ENCODE results near the gene ALG14. TPM values are rescaled to one million over a fixed set of nuclear protein-coding genes. Genes with fewer than 3 reads are reported as not detected.

ALG14 gene
- total RNA-seq, 2 experiments from 2014 or later = 0.08 to 0.52 TPM

DNA sequence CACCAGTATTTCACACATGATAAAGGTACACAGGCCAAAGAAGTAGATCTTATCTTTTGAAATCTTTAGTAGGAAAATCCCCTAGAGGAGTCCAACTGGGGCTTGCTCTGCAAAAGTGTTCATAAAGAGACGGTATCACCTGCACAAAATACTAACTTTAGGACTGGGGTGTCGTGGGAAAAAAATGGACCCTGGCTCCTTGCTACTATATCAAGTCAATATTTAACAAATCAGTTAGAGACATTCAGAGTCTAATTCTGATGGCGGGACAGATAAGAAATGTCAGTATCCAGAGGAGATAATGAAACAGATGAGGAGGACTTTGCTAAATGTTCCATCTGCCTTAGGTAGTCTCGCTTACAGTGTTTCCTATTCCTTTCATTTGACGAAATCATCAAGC lies 120.2 kb downstream of the ALG14 start:
- Histone ChIP-seq H3K4me3 (ENCODE audit: low read length) (no peak overlapping the region), H3K4me1 (ENCODE audit: insufficient read depth, low read length) (no peaks in the 10 kb centered on the region), H3K9me3 (ENCODE audit: control insufficient read depth in 1 of 2, insufficient read depth in 1 of 2, low read length in 2 of 2) (no peaks in the 10 kb centered on the region), H3K27ac (ENCODE audit: low read depth in 1 of 2, low read length in 2 of 2) (no peak overlapping the region), H3K36me3 (ENCODE audit: insufficient read depth, low read length) (no peaks in the 10 kb centered on the region), H3K27me3 (ENCODE audit: control insufficient read depth in 1 of 2, insufficient read depth in 2 of 2, low read length in 2 of 2) (no peaks in the 10 kb centered on the region)
- TF ChIP-seq, protein P1, sequence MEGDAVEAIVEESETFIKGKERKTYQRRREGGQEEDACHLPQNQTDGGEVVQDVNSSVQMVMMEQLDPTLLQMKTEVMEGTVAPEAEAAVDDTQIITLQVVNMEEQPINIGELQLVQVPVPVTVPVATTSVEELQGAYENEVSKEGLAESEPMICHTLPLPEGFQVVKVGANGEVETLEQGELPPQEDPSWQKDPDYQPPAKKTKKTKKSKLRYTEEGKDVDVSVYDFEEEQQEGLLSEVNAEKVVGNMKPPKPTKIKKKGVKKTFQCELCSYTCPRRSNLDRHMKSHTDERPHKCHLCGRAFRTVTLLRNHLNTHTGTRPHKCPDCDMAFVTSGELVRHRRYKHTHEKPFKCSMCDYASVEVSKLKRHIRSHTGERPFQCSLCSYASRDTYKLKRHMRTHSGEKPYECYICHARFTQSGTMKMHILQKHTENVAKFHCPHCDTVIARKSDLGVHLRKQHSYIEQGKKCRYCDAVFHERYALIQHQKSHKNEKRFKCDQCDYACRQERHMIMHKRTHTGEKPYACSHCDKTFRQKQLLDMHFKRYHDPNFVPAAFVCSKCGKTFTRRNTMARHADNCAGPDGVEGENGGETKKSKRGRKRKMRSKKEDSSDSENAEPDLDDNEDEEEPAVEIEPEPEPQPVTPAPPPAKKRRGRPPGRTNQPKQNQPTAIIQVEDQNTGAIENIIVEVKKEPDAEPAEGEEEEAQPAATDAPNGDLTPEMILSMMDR (IDR thresholded peaks at IDR 0.05) = no peak
- intact Hi-C loops (cut with DNase I, micrococcal nuclease) = no loop called here
- Mint-ChIP-seq H3K9me3 (no peaks in the 10 kb centered on the region), H3K4me1 (ENCODE audit: low read depth) (no peaks in the 10 kb centered on the region), H3K4me3 (no peak overlapping the region), H3K36me3 (ENCODE audit: low read depth) (no peaks in the 10 kb centered on the region), H3K27me3 (peaks cover 4% of the 10 kb centered on the region), H3K27ac (no peak overlapping the region)
- ATAC-seq (ENCODE audit: poor library complexity) (no peak), DNase-seq (no peak)
- POLR2A ChIA-PET = no interaction called here
- CTCF ChIA-PET = interaction anchor here (0.6 kb wide), 1 partner anchor 290 kb away, joined by 3 read pairs; no protein-coding TSS in a partner anchor

DNA sequence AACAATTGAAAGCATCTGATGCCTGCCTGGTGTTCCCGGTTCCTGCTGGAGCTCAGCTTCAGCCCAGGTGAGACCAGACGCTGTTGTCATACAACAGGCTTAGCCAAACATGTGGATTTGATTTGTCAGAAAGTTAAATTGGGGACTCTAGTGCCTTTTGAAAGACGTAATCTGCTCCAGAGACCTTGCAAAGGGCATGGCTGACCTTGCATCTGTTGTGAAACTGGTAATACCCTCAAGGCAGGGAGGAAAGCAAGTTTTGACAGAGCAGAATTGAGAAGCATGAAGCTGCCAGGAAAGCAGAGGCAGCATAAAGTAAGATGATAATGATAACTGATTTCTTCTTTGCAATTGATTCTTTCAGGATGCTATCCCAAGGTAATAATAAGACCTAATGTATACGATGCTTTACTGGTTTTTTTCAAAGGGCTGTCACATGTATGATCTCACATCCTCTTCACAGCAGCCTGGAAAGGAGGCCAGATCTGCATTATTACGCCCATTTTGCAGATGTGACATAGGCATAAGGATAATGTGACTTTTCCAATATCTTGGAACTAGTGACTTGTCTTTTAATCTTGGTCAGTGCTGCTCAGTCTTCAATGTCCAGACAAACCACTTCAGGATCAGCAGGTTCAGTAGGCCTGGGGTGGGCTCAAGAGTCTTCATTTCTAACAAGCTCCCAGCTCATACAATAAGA lies 121.1 kb downstream of the ALG14 start:
- no peaks in the 10 kb centered on the region for H3K4me1 ChIP-seq (ENCODE audit: insufficient read depth, low read length)
- Mint-ChIP-seq H3K27me3 (peaks cover 4% of the 10 kb centered on the region), H3K9me3 (no peaks in the 10 kb centered on the region), H3K27ac (no peak overlapping the region), H3K36me3 (ENCODE audit: low read depth) (no peaks in the 10 kb centered on the region), H3K4me1 (ENCODE audit: low read depth) (no peaks in the 10 kb centered on the region), H3K4me3 (no peak overlapping the region)
- H3K36me3 ChIP-seq (ENCODE audit: insufficient read depth, low read length) = no peaks in the 10 kb centered on the region
- H3K4me3 ChIP-seq (ENCODE audit: low read length) = no peak overlapping the region
- ATAC-seq (ENCODE audit: poor library complexity) (no peak), DNase-seq (no peak)
- ChIA-PET POLR2A (no interaction called here), CTCF (no interaction called here)
- H3K27me3 ChIP-seq (ENCODE audit: control insufficient read depth in 1 of 2, insufficient read depth in 2 of 2, low read length in 2 of 2) = no peaks in the 10 kb centered on the region
- intact Hi-C loops (cut with DNase I, micrococcal nuclease) = no loop called here
- TF ChIP-seq, protein P1 (IDR thresholded peaks at IDR 0.05) = no peak
- no peak overlapping the region for H3K27ac ChIP-seq (ENCODE audit: low read depth in 1 of 2, low read length in 2 of 2)
- H3K9me3 ChIP-seq (ENCODE audit: control insufficient read depth in 1 of 2, insufficient read depth in 1 of 2, low read length in 2 of 2) = no peaks in the 10 kb centered on the region

DNA sequence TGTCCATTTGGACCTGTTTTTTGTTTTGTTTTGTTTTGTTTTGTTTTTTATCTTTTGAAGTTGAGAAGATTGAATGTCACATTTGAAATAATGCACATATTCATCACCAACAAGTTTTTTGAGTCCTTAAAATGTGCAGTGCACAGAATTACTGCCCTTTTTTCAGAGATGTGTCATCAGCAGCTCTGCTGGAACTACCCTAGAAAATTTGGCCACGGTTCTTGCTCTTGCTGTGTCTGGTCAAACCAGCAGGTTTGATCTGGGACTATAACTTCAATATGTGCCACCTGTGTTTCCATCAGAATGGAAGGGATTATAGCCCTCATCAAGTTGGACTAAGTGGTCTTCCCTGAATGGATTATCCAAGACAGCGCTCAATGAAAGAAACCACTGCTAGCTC lies 121.7 kb downstream of the ALG14 start:
- TF ChIP-seq, protein P1 (IDR thresholded peaks at IDR 0.05) = no peak
- Histone ChIP-seq H3K9me3 (ENCODE audit: control insufficient read depth in 1 of 2, insufficient read depth in 1 of 2, low read length in 2 of 2) (no peaks in the 10 kb centered on the region), H3K4me3 (ENCODE audit: low read length) (no peak overlapping the region), H3K27ac (ENCODE audit: low read depth in 1 of 2, low read length in 2 of 2) (no peak overlapping the region), H3K36me3 (ENCODE audit: insufficient read depth, low read length) (no peaks in the 10 kb centered on the region), H3K4me1 (ENCODE audit: insufficient read depth, low read length) (no peaks in the 10 kb centered on the region), H3K27me3 (ENCODE audit: control insufficient read depth in 1 of 2, insufficient read depth in 2 of 2, low read length in 2 of 2) (no peaks in the 10 kb centered on the region)
- Mint-ChIP-seq H3K36me3 (ENCODE audit: low read depth) (no peaks in the 10 kb centered on the region), H3K4me1 (ENCODE audit: low read depth) (no peaks in the 10 kb centered on the region), H3K27me3 (peaks cover 4% of the 10 kb centered on the region), H3K4me3 (no peak overlapping the region), H3K27ac (no peak overlapping the region), H3K9me3 (no peaks in the 10 kb centered on the region)
- POLR2A ChIA-PET = no interaction called here
- DNase-seq (no peak), ATAC-seq (ENCODE audit: poor library complexity) (no peak)
- CTCF ChIA-PET = no interaction called here
- intact Hi-C loops (cut with DNase I, micrococcal nuclease) = no loop called here
